GM19438 (cell line): Measurements from ENCODE around the gene SETD6.
"Not testable (repeated sequence)": the region's sequence is repeated elsewhere in the genome, so short reads cannot be mapped to it uniquely, and the experiment has no call there.

Source experiments
- ATAC-seq: cut with Tn5 transposase; IDR thresholded peaks from one replicate; pipeline ENCODE4 v1.9.1; 2021; ENCODE audit warnings: low read depth; ENCODE audit not compliant: unreplicated experiment

Gene SETD6

DNA sequence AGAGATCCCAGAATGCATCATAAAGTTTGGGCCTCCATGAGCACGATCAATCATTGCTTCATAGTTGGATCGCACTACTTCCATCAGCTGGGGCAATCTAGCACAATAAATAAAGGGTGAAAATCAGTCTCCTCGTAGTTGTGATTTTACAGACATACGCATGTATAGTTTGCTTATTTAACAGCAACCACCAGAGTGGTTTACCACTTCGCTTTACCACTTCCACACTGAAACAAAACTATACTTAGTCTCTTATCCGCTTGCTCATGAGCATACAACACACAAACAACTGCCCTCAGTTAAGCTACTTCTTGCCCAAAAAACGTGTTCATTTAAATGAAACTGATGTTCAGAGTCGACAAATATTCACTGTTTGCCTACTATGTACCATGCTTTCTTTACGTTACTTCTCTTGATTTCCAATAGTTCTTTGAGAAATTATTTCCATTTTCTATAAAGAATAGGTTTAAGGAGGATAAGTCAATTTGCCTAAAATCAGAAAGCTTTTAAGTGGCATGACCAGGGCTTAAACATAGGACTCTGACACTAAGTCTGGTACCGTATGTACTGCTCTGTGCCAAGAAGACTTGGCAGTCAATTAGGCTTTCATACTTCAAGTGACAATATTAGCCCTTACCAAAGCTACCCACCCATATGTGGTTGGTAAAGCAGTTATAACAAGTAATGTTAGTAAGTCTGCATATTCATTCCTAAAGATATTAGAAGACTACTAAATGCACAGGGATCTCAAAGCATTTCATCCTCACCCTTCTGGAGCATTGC lies 22.0 kb downstream of the SETD6 start:
- ATAC-seq, result no peak

DNA sequence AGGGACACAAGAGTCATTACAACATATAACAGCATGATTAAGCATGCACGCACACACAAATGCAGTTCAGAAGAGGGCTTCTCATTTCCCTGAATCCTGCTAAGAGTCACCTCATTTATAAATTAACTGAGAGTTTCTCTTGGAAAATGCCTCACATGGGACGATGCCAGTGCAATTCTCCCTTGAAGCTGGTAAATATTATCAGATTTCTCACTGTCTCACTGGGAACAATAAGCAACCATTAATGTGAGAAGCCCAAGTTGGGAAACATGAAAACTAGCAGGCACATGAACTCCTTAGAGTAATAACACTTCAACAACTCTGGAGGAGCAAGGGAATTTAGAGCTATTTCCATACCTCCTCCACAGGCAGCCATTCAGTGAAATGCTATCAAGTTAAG lies 26.4 kb downstream of the SETD6 start:
- no peak for ATAC-seq

DNA sequence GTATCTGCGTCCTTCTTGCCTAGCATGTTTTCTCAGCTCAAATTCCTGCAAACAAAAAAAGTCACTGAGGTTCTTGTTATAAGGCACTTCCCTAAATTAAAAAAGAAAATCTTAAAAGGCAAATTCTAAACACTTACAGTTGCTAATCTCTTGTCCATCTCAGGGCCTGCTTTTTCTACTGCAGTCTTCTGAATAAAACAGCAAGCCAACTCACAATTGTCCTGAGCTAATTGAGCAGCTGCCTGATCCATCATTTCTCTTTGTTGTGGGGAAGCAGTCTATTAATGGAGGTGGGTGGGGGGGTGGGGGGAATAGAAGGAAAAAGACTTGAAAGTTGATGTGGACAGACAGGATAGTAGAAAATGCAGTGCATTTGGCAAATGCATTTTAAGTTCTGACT lies 27.0 kb downstream of the SETD6 start:
- ATAC-seq, result no peak

DNA sequence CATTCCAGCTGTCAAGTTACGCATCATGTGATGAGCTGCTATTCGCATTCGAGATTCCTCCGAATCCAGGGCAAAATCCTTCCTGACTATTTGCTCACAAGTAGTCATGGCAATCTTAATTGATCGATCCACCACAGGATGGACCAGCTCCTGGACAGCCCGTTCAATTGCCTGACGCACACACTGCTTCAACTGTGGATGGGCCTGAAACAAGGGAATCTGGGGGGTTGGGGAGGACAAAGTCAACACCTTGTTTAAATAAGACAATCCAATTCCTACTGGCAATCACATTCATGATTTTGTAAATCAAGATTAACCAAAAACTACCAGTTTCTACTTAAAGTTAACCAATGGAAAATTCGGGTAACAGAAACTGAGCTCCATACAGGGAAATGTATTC lies 28.4 kb downstream of the SETD6 start:
- no peak for ATAC-seq

DNA sequence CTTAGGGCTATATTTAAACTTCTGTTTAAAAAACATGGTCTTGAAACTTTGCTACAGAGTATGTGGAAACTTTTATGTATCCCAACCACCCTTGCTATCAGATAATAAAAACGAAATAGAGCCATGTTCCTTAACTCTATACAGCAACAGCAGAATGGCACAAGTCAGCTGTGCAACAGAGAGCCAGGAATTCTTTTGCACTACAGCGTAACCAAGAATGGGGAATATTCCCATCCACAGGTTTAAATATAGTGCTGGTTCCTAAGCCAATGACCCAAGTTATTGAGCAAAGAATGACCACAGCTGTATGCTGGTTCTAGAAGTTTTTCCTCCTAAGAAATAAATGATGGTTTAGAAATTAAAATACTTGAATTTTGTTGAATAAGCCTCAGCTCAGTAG lies 33.1 kb downstream of the SETD6 start:
- ATAC-seq, result no peak

DNA sequence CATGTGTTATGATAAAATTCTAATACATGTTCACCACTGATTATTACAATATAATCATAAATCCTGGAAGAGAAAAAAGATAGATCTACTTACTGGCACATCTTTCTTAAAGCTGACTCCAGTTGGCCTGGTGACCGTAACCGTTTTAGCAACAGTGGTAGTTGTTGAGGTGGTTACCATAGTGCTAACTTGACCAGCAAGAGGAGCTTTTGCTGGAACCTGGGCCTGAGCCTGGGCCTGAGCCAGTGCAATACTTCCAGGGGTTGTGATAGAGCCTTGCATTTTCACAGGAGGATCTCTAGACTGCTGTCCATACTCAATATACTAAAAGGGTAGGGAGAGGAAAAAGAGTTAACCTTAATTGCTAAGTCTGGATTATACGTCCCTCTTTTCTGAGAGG lies 36.2 kb downstream of the SETD6 start:
- ATAC-seq, result no peak

DNA sequence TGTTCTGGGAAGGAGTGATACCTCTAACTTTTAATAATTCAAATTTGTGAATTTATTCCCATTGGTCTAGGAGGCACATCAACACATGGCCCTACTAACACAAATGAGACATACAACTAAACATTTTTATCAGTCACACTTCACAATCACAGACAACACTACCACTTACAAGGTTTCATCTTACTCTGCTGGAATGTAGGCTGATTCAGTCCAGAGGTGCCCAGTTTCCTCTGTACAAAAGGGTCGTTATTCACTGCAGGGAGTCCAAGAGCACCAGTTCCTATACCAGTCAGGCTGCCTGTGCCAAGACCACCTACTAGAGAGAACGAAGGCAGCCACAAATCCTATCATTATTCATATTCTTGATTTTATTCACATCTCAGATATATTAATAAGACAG lies 41.4 kb downstream of the SETD6 start:
- ATAC-seq, result no peak

DNA sequence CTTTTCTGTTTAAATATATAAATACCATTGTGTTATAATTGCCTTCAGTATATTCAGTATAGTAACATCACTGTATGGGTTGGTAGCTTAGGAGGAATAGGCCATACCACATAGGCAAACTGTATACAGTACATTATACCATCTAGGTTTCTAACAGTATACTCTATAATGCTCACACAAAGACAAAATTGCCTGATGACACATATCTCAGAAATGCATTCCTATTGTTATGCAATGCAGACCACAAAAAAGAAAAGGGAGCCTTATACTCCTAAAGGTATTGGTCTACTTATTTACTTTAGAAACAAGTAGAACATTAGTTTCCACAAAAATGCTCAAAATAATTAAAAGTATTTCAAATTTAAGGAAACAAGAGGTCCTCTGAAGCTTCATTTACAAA lies 47.9 kb downstream of the SETD6 start:
- no peak for ATAC-seq

DNA sequence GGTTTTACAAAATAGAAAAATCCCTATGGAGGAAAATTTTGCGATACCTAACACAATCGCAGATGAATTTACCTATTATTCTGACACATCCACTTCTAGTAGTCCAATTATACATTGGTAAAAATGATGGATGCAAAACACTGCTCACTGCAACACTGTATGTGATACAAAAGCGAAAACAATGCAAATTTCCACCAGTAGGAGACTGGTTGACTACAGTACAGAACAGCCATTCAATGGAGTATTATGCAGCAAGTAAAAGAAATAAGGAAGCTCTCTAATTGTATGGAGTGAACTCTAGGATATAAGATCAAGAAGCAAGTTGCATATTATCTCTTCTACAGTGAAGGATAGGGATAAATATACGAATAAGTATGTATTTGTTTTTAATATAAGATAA lies 48.5 kb downstream of the SETD6 start:
- no peak for ATAC-seq

DNA sequence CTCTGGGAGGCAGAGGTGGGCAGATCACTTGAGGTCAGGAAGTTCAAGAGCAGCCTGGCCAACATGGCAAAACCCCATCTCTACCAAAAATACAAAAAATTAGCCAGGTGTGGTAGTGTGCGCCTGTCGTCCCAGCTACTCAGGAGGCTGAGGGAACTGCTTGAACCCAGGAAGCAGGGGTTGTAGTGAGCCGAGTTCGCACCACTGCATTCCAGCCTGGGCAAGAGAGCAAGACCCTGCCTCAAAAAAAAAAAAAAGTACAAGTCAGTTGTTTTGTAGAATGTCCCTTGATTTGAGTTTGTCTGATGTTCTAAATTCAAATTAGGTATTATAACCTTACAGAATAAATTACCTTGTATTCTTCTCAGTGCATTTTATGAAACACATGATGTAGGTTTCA lies 50.4 kb downstream of the SETD6 start:
- ATAC-seq, result not testable (repeated sequence)
